ENCODE data around the gene NECAB2. TPM values are rescaled to one million over a fixed set of nuclear protein-coding genes. Genes with fewer than 3 reads are reported as not detected.

Gene NECAB2
- polyA plus RNA-seq, 2 of the 4 experiments (the other 2 are of a cell fraction) = 1.1 to 1.4 TPM

GRCh38 chr16:83958137-83958845 lies 9.8 kb upstream of the NECAB2 start:
- no peak for FAIRE-seq
- 90% methylated on average over 20 of the region's 21 CpGs for WGBS (ENCODE audit: missing lambda C conversion rate)
- Histone ChIP-seq H3K4me3 (no peak overlapping the region), H3K4me2 (no peak overlapping the region), H3K4me1 (peaks cover 26% of the 10 kb centered on the region), H3K9me3 (no peaks in the 10 kb centered on the region), H3K27ac (no peak overlapping the region)
- DNase-seq (ENCODE audit: low read depth in 1 of 2, low spot score in 1 of 2) = no peak
- TF ChIP-seq JUNB (IDR thresholded peaks at IDR 0.05) = no peak
- TF ChIP-seq BHLHE40 (IDR thresholded peaks at IDR 0.05; ENCODE audit: low read depth, low read length) = no peak
- no peak for TF ChIP-seq HEYL (CRISPR knock-in tag; IDR thresholded peaks at IDR 0.05)
- no peak for TF ChIP-seq HOXA7 (CRISPR knock-in tag; IDR thresholded peaks at IDR 0.05)
- TF ChIP-seq CTCF (IDR thresholded peaks at IDR 0.05) = no peak
- no peak for TF ChIP-seq ZSCAN20 (CRISPR knock-in tag; IDR thresholded peaks at IDR 0.05)
- no peak for TF ChIP-seq BCL3 (IDR thresholded peaks at IDR 0.05)
- no peak for TF ChIP-seq NPAS2 (CRISPR knock-in tag; IDR thresholded peaks at IDR 0.05; ENCODE audit: borderline replicate concordance)
- no peak for TF ChIP-seq GATA3 (IDR thresholded peaks at IDR 0.05; ENCODE audit: borderline replicate concordance)
- no peak for TF ChIP-seq ESRRA (IDR thresholded peaks at IDR 0.05; ENCODE audit: borderline replicate concordance, low read length)
- no peak for TF ChIP-seq RAD21 (conservative IDR thresholded peaks at IDR 0.05 in 1 of 2, IDR thresholded peaks at IDR 0.05 in 1 of 2)
- TF ChIP-seq ATOH8 (CRISPR knock-in tag; IDR thresholded peaks at IDR 0.05; ENCODE audit: low read depth) = no peak
- no peak for TF ChIP-seq HOXB13 (CRISPR knock-in tag; IDR thresholded peaks at IDR 0.05; ENCODE audit: low read depth)
- TF ChIP-seq CHD4 (IDR thresholded peaks at IDR 0.05; ENCODE audit: borderline replicate concordance) = no peak
- TF ChIP-seq ZC3H11A (IDR thresholded peaks at IDR 0.05) = no peak
- TF ChIP-seq MYC (IDR thresholded peaks at IDR 0.05; ENCODE audit: borderline replicate concordance, low read length) = no peak
- no peak for TF ChIP-seq RFX5 (IDR thresholded peaks at IDR 0.05)
- CTCF ChIA-PET = interaction anchor here (0.6 to 16.1 kb wide), 15 partner anchors 8 to 527 kb away, joined by 3 to 414 read pairs (median 3); partner anchors contain the start of gene SLC38A8
- no peak for ATAC-seq
- POLR2A ChIA-PET = no interaction called here

- DNase-seq (ENCODE audit: low read depth in 1 of 2, low spot score in 1 of 2) = no peak
- FAIRE-seq = no peak
- H3K9me3 ChIP-seq = no peaks in the 10 kb centered on the region
- H3K4me1 ChIP-seq = peaks cover 26% of the 10 kb centered on the region
- H3K4me3 ChIP-seq = no peak overlapping the region
- no peak for TF ChIP-seq HOXB13 (CRISPR knock-in tag; IDR thresholded peaks at IDR 0.05; ENCODE audit: low read depth)
- 89% methylated on average over 21 of the region's 21 CpGs for WGBS (ENCODE audit: missing lambda C conversion rate)
- no peak for ATAC-seq
- POLR2A ChIA-PET = no interaction called here
- H3K4me2 ChIP-seq = no peak overlapping the region
- no peak overlapping the region for H3K27ac ChIP-seq
- CTCF ChIA-PET = interaction anchor here (0.6 to 16.1 kb wide), 3 partner anchors 15 to 228 kb away, joined by 3 to 414 read pairs (median 3); partner anchors contain the start of gene TAF1C
Observed at GRCh38 chr16:83958846-83959565, 9.0 kb upstream of the NECAB2 start.

All from A549 (cell line).